HepG2 (cell line): Measurements from ENCODE around the gene PIP4K2B. TPM values are rescaled to one million over a fixed set of nuclear protein-coding genes. Genes with fewer than 3 reads are reported as not detected.
A peak's percentile ranks its signal among the peaks of the same experiment; 100 is the strongest.

Source experiments
- ATAC-seq: fragments of 200-7000 bp; cut with Tn5 transposase; 3 replicates; pipeline ENCODE4 v1.9.1; 2020; ENCODE audit warnings: mild to moderate bottlenecking, moderate library complexity
- BruUV-seq: library from RNA; stranded (reverse); fragments of 400-500 nt; replicated peaks from 2 replicates; lab custom pipeline; 2021; lab: Mats Ljungman, UMichigan
- CTCF ChIA-PET: fragments of 300-600 bp; formaldehyde crosslinking; extraction: SDS; loops from one replicate; lab custom pipeline; 2021; ENCODE audit warnings: low total read pairs, inconsistent platforms, low intra/inter-chr PET ratio; lab: Yijun Ruan, JAX
- POLR2A ChIA-PET: fragments of 350-600 bp; sonication (Branson Sonifier 250); formaldehyde crosslinking; loops from one replicate; lab custom pipeline; 2020; ENCODE audit warnings: antibody characterized with exemption, inconsistent platforms; lab: Yijun Ruan, JAX
- DNase-seq: peaks from one replicate; pipeline ENCODE4 v3.0.0-alpha.2; 2015; ENCODE audit warnings: low spot score
- FAIRE-seq: peaks from 3 replicates; lab custom pipeline; 2011; peaks lifted over from hg19 to GRCh38; lab: Jason Lieb, UNC
- H2AFZ ChIP-seq: one replicate; pipeline ENCODE4 v1.6.1; 2011; ENCODE audit warnings: low read length, inconsistent platforms
- H3K27ac ChIP-seq: fragments of 300-600 bp; 3 replicates; pipeline ENCODE4 v1.8.0; 2011; ENCODE audit warnings: mixed run types, mild to moderate bottlenecking, mixed read lengths, low read length, inconsistent platforms; ENCODE audit not compliant: insufficient read depth; ENCODE audit errors: extremely low read length
- H3K27me3 ChIP-seq, 2 experiments: fragments of 200-600 bp in 1 of 2; 2 replicates in 1 of 2; 3 replicates in 1 of 2; pipeline versions ENCODE4 v1.6.0 to v1.8.0; 2011; ENCODE audit warnings: low read length in 2 of 2, mild to moderate bottlenecking in 2 of 2, moderate library complexity in 2 of 2, inconsistent platforms in 1 of 2; ENCODE audit not compliant: insufficient read depth in 2 of 2, control insufficient read depth in 1 of 2
- H3K36me3 ChIP-seq, 2 experiments: fragments of 200-600 bp in 1 of 2; replicated peaks in 1 of 2; 2 replicates in 1 of 2; 3 replicates in 1 of 2; pipeline versions ENCODE4 v1.5.1 to v1.8.0; 2011; ENCODE audit warnings: low read length in 2 of 2, inconsistent platforms in 1 of 2; ENCODE audit not compliant: insufficient read depth in 2 of 2, control insufficient read depth in 1 of 2
- H3K4me1 ChIP-seq: 2 replicates; pipeline ENCODE4 v1.5.1; 2012; ENCODE audit warnings: low read length, inconsistent platforms; ENCODE audit not compliant: insufficient read depth
- H3K4me2 ChIP-seq: 2 replicates; pipeline ENCODE4 v1.6.0; 2011; ENCODE audit warnings: low read depth, low read length, inconsistent platforms
- H3K4me3 ChIP-seq, 3 experiments: fragments of 200-600 bp in 1 of 3; sonication (generic), shearing (Covaris generic) in 1 of 3; replicated peaks in 1 of 3; 2 replicates each; pipeline ENCODE4 v1.5.1; 2011 to 2016; ENCODE audit warnings: low read length in 3 of 3, inconsistent platforms in 2 of 3, low read depth in 2 of 3, mild to moderate bottlenecking in 2 of 3, control low read depth in 1 of 3, mixed read lengths in 1 of 3; ENCODE audit not compliant: insufficient read depth in 1 of 3
- H3K79me2 ChIP-seq: one replicate; pipeline ENCODE4 v1.6.1; 2011; ENCODE audit warnings: low read length, inconsistent platforms; ENCODE audit not compliant: insufficient read depth
- H3K9ac ChIP-seq: 2 replicates; pipeline ENCODE4 v1.6.0; 2011; ENCODE audit warnings: mild to moderate bottlenecking, low read depth, low read length, inconsistent platforms; ENCODE audit not compliant: insufficient read depth
- H3K9me3 ChIP-seq: 2 replicates; pipeline ENCODE4 v1.5.1; 2012; ENCODE audit warnings: mild to moderate bottlenecking, low read length
- H4K20me1 ChIP-seq: 2 replicates; pipeline ENCODE4 v1.6.0; 2011; ENCODE audit warnings: inconsistent platforms, mild to moderate bottlenecking, low read length, moderate library complexity; ENCODE audit not compliant: insufficient read depth
- AGO2 ChIP-seq: fragments of 200-400 bp; formaldehyde crosslinking; optimal IDR thresholded peaks from 2 replicates; pipeline ENCODE3; 2017; ENCODE audit warnings: mild to moderate bottlenecking, low read depth, low read length, moderate library complexity
- GABPA ChIP-seq, 2 experiments: IDR thresholded peaks; 2 replicates each; pipeline ENCODE4 v1.6.1; 2011 to 2016; ENCODE audit warnings: low read depth in 2 of 2, low read length in 1 of 2, missing biosample characterization in 1 of 2, missing genetic modification characterization in 1 of 2
- HNRNPK ChIP-seq: fragments of 200-400 bp; formaldehyde crosslinking; IDR thresholded peaks from 2 replicates; pipeline ENCODE4 v1.6.1; 2018; ENCODE audit warnings: low read length, low read depth, moderate library complexity, mild to moderate bottlenecking; ENCODE audit not compliant: poor library complexity, severe bottlenecking
- NFE2L1 ChIP-seq: sonication (generic); formaldehyde crosslinking; IDR thresholded peaks from 2 replicates; pipeline ENCODE4 v1.4.0; 2020; ENCODE audit warnings: missing genetic modification reagents, mild to moderate bottlenecking, borderline replicate concordance
- RBFOX2 ChIP-seq: fragments of 200-400 bp; formaldehyde crosslinking; IDR thresholded peaks from 2 replicates; pipeline ENCODE4 v1.6.1; 2017; ENCODE audit warnings: low read depth, mild to moderate bottlenecking, low read length
- RCOR2 ChIP-seq: IDR thresholded peaks from 2 replicates; pipeline ENCODE4 v1.6.1; 2016; ENCODE audit warnings: missing biosample characterization, missing genetic modification reagents
- ZFP91 ChIP-seq: sonication (generic); formaldehyde crosslinking; IDR thresholded peaks from 2 replicates; pipeline ENCODE4 v1.9.0; 2022; ENCODE audit warnings: missing genetic modification reagents, mild to moderate bottlenecking, borderline replicate concordance
- ZNF275 ChIP-seq: sonication (generic); formaldehyde crosslinking; IDR thresholded peaks from 2 replicates; pipeline ENCODE4 v1.8.0; 2022; ENCODE audit warnings: missing genetic modification reagents, mild to moderate bottlenecking, inconsistent platforms, borderline replicate concordance
- ZNF414 ChIP-seq: sonication (generic); formaldehyde crosslinking; IDR thresholded peaks from 2 replicates; pipeline ENCODE4 v1.5.0; 2020; ENCODE audit warnings: missing genetic modification reagents
- ZNF687 ChIP-seq: sonication (generic); formaldehyde crosslinking; IDR thresholded peaks from 2 replicates; pipeline ENCODE4 v1.5.1; 2020; ENCODE audit warnings: mild to moderate bottlenecking, missing genetic modification reagents, moderate library complexity
- ZNF776 ChIP-seq: sonication (generic); formaldehyde crosslinking; IDR thresholded peaks from 2 replicates; pipeline ENCODE4 v1.4.0; 2020; ENCODE audit warnings: mild to moderate bottlenecking, missing genetic modification reagents
- WGBS: methylation state at CpG from one replicate; pipeline ENCODE4 v1.1.6; 2017; ENCODE audit warnings: low lambda C conversion rate; 5-methylcytosine and 5-hydroxymethylcytosine counted together
- in situ Hi-C: cut with HindIII; loops from 2 replicates; pipeline ENCODE4 v1.10.0; 2017; ENCODE audit warnings: low pct_unique_long_range_greater_than_20kb; ENCODE audit not compliant: extremely low pct_ligation_motif_present
- intact Hi-C: fragments of 100-400 bp; cut with micrococcal nuclease; formaldehyde crosslinking; loops from one replicate; pipeline ENCODE4 v1.10.0; 2022; ENCODE audit not compliant: unreplicated experiment
- polyA plus RNA-seq, 8 experiments: library from polyadenylated mRNA; depleted of rRNA in 3 of 8; stranded (reverse) in 7 of 8; unstranded in 1 of 8; fragments of >200 nt; fragmentation: Illumina TruSeq in 4 of 8; extraction: Trizol in 4 of 8; gene quantifications; 2 replicates each; pipeline versions ENCODE4 v1.2.1 to v1.2.3, GENCODE V29; 2011 to 2016; ENCODE audit warnings: low read depth in 4 of 8, missing spikeins in 1 of 8, mixed read lengths in 1 of 8; ENCODE audit not compliant: insufficient read depth in 1 of 8
- total RNA-seq, 5 experiments: library from RNA; depleted of rRNA; stranded (reverse); fragments of >200 nt; fragmentation: Illumina TruSeq; extraction: Trizol; gene quantifications; 2 replicates each; pipeline ENCODE4 v1.2.3, GENCODE V29; 2016; ENCODE audit warnings: low read depth in 1 of 5

The PIP4K2B gene
- total and polyA plus RNA-seq, 2 of the 13 experiments (the other 11 are each of a cell fraction or from before 2014, with no cell fraction given): 20.4 to 54.0 TPM

GRCh38 chr17:38719943-38720641 lies 79.3 kb downstream of the PIP4K2B start:
- CTCF ChIA-PET: no interaction called here
- Histone ChIP-seq H4K20me1 (no peaks in the 10 kb centered on the region), H2AFZ (no peak overlapping the region), H3K9ac (no peak overlapping the region), H3K27ac (no peak overlapping the region), H3K27me3 (no peaks in the 10 kb centered on the region), H3K9me3 (no peaks in the 10 kb centered on the region), H3K4me2 (no peak overlapping the region), H3K4me1 (peaks cover 30% of the 10 kb centered on the region), H3K36me3 (peaks cover 43 to 74% of the 10 kb centered on the region in 2 experiments), H3K79me2 (no peaks in the 10 kb centered on the region), H3K4me3 (no peak overlapping the region)
- intact Hi-C loops (loop anchor here (5.0 kb wide), 1 partner anchor 377 kb away; no protein-coding TSS in a partner anchor), in situ Hi-C loops (no loop called here)
- DNase-seq (no peak), FAIRE-seq (no peak), ATAC-seq (no peak)
- no TSS peak for BruUV-seq
- TF ChIP-seq HNRNPK: peak; percentile 5
- TF ChIP-seq ZNF414 (CRISPR knock-in tag): no peak
- no peak for TF ChIP-seq ZNF275 (CRISPR knock-in tag)
- TF ChIP-seq NFE2L1: 0 out of 2 replicates have a peak, but pooled peaks have one; percentile 37
- peak; percentile 65 for TF ChIP-seq RBFOX2
- 0 out of 2 replicates have a peak, but pooled peaks have one; percentile 16 for TF ChIP-seq GABPA (IDR thresholded peaks at IDR 0.05; ENCODE audit: low read depth, low read length)
- no peak for TF ChIP-seq GABPA (CRISPR knock-in tag; IDR thresholded peaks at IDR 0.05; ENCODE audit: low read depth)
- 0 out of 2 replicates have a peak, but pooled peaks have one; percentile 43 for TF ChIP-seq ZNF776 (CRISPR knock-in tag)
- TF ChIP-seq ZNF687 (CRISPR knock-in tag): peak; percentile 30; the same call in 1 of the 2 replicates
- 0 out of 2 replicates have a peak, but pooled peaks have one; percentile 30 for TF ChIP-seq ZFP91
- TF ChIP-seq RCOR2 (CRISPR knock-in tag): no peak
- peak; percentile 89 for TF ChIP-seq AGO2
- WGBS: 93% methylated on average over 39 of the region's 39 CpGs
- POLR2A ChIA-PET: interaction anchor here (2.1 to 7.0 kb wide), 4 partner anchors 9 to 29 kb away, joined by 6 to 92 read pairs (median 16); partner anchors contain the start of gene MLLT6
